ENCODE data around the gene C13orf42.

GRCh38 chr13:51035978-51036377 is 75.1 kb downstream of the C13orf42 start:
- TF ChIP-seq, protein P1, sequence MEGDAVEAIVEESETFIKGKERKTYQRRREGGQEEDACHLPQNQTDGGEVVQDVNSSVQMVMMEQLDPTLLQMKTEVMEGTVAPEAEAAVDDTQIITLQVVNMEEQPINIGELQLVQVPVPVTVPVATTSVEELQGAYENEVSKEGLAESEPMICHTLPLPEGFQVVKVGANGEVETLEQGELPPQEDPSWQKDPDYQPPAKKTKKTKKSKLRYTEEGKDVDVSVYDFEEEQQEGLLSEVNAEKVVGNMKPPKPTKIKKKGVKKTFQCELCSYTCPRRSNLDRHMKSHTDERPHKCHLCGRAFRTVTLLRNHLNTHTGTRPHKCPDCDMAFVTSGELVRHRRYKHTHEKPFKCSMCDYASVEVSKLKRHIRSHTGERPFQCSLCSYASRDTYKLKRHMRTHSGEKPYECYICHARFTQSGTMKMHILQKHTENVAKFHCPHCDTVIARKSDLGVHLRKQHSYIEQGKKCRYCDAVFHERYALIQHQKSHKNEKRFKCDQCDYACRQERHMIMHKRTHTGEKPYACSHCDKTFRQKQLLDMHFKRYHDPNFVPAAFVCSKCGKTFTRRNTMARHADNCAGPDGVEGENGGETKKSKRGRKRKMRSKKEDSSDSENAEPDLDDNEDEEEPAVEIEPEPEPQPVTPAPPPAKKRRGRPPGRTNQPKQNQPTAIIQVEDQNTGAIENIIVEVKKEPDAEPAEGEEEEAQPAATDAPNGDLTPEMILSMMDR (conservative IDR thresholded peaks at IDR 0.05; ENCODE audit: low read depth in 2 of 2): no peak
- TF ChIP-seq REST (IDR thresholded peaks at IDR 0.05; ENCODE audit: unreplicated experiment) (no peak), EZH2 (IDR thresholded peaks at IDR 0.05; ENCODE audit: low read depth, unreplicated experiment) (no peak), ZNF331 (CRISPR knock-in tag; IDR thresholded peaks at IDR 0.05; ENCODE audit: low read depth) (no peak), POLR2AphosphoS5 (IDR thresholded peaks at IDR 0.05; ENCODE audit: low read depth) (no peak)

All from GM23338 (cell line).